Neural progenitor cell (in vitro differentiated cells): ENCODE data around the gene POLH. TPM values are rescaled to one million over a fixed set of nuclear protein-coding genes. Genes with fewer than 3 reads are reported as not detected.

Experiments
- DNase-seq: peaks from one replicate; pipeline ENCODE4 v3.0.0-alpha.2; 2016; ENCODE audit warnings: low spot score
- H2AFZ ChIP-seq: fragments of 200-600 bp; sonication (generic); replicated peaks from 2 replicates; pipeline ENCODE4 v1.6.1; 2016; ENCODE audit warnings: antibody characterized with exemption
- H3F3A ChIP-seq: fragments of 200-600 bp; sonication (generic); 2 replicates; pipeline ENCODE4 v1.6.1; 2016; ENCODE audit warnings: antibody characterized with exemption, low read depth
- H3K27ac ChIP-seq: fragments of 200-600 bp; sonication (generic); 2 replicates; pipeline ENCODE4 v1.5.1; 2016; ENCODE audit warnings: mild to moderate bottlenecking
- H3K27me3 ChIP-seq: fragments of 200-600 bp; sonication (generic); 2 replicates; pipeline ENCODE4 v1.6.1; 2016; ENCODE audit warnings: mild to moderate bottlenecking, moderate library complexity
- H3K36me3 ChIP-seq: fragments of 200-600 bp; sonication (generic); 2 replicates; pipeline ENCODE4 v1.5.1; 2016
- H3K4me1 ChIP-seq: fragments of 200-600 bp; sonication (generic); 2 replicates; pipeline ENCODE4 v1.6.1; 2016; ENCODE audit warnings: mixed run types
- H3K4me2 ChIP-seq: fragments of 200-600 bp; sonication (generic); 2 replicates; pipeline ENCODE4 v1.6.1; 2016
- H3K4me3 ChIP-seq: fragments of 200-600 bp; sonication (generic); 2 replicates; pipeline ENCODE4 v1.5.1; 2016
- H3K79me2 ChIP-seq: fragments of 200-600 bp; sonication (generic); 2 replicates; pipeline ENCODE4 v1.6.1; 2016; ENCODE audit warnings: low read depth
- H3K9ac ChIP-seq: fragments of 200-600 bp; sonication (generic); 2 replicates; pipeline ENCODE4 v1.6.1; 2016
- H3K9me3 ChIP-seq: fragments of 200-600 bp; sonication (generic); 2 replicates; pipeline ENCODE4 v1.5.1; 2016; ENCODE audit warnings: low read depth
- H4K20me1 ChIP-seq: fragments of 200-600 bp; sonication (generic); 2 replicates; pipeline ENCODE4 v1.6.1; 2016; ENCODE audit warnings: low read depth
- H3K27ac Mint-ChIP-seq: 3 replicates; pipeline ENCODE4 v1.8.0; 2021; ENCODE audit warnings: mixed read lengths
- H3K27me3 Mint-ChIP-seq: 2 replicates; pipeline ENCODE4 v1.8.0; 2022; ENCODE audit warnings: low read depth, mild to moderate bottlenecking, inconsistent platforms, moderate library complexity, mixed read lengths; ENCODE audit not compliant: insufficient read depth
- H3K36me3 Mint-ChIP-seq: 3 replicates; pipeline ENCODE4 v1.8.0; 2021; ENCODE audit warnings: mixed read lengths
- H3K4me1 Mint-ChIP-seq: 3 replicates; pipeline ENCODE4 v1.8.0; 2021; ENCODE audit warnings: mixed read lengths
- H3K4me3 Mint-ChIP-seq: 3 replicates; pipeline ENCODE4 v1.8.0; 2021; ENCODE audit warnings: mild to moderate bottlenecking, moderate library complexity, mixed read lengths
- H3K9me3 Mint-ChIP-seq: 3 replicates; pipeline ENCODE4 v1.8.0; 2020; ENCODE audit warnings: mixed read lengths
- CTCF ChIP-seq: fragments of 200-600 bp; sonication (generic); IDR thresholded peaks from 2 replicates; pipeline ENCODE4 v1.5.1; 2017; ENCODE audit warnings: antibody characterized with exemption, mild to moderate bottlenecking
- EZH2 ChIP-seq: fragments of 200-600 bp; sonication (generic); IDR thresholded peaks from 2 replicates; pipeline ENCODE4 v1.6.1; 2017; ENCODE audit warnings: antibody characterized with exemption, mild to moderate bottlenecking, moderate library complexity
- EZH2phosphoT487 ChIP-seq: fragments of 200-600 bp; sonication (generic); IDR thresholded peaks from 2 replicates; pipeline ENCODE4 v1.6.1; 2017; ENCODE audit warnings: antibody characterized with exemption
- total RNA-seq: library from RNA; depleted of rRNA; stranded (reverse); fragments of >200 nt; gene quantifications from 2 replicates; pipeline ENCODE4 v1.2.3, GENCODE V29; 2015; ENCODE audit warnings: low replicate concordance

The POLH gene
- total RNA-seq, 1 donor from 2014 or later: 17.0 TPM

GRCh38 chr6:43593938-43594337 is 18.0 kb downstream of the POLH start:
- Mint-ChIP-seq H3K27ac (no peak overlapping the region), H3K4me1 (no peaks in the 10 kb centered on the region), H3K36me3 (peaks cover 8% of the 10 kb centered on the region), H3K9me3 (no peaks in the 10 kb centered on the region), H3K4me3 (no peak overlapping the region), H3K27me3 (no peaks in the 10 kb centered on the region)
- DNase-seq: no peak
- Histone ChIP-seq H3K9me3 (no peaks in the 10 kb centered on the region), H3K9ac (no peak overlapping the region), H4K20me1 (no peaks in the 10 kb centered on the region), H3F3A (no peaks in the 10 kb centered on the region), H3K27me3 (no peaks in the 10 kb centered on the region), H3K4me2 (no peak overlapping the region), H3K4me1 (no peaks in the 10 kb centered on the region), H3K79me2 (no peaks in the 10 kb centered on the region), H3K27ac (no peak overlapping the region), H3K4me3 (no peak overlapping the region), H3K36me3 (peaks cover 8% of the 10 kb centered on the region), H2AFZ (no peak overlapping the region)
- TF ChIP-seq EZH2phosphoT487 (no peak), EZH2 (no peak), CTCF (no peak)

DNA sequence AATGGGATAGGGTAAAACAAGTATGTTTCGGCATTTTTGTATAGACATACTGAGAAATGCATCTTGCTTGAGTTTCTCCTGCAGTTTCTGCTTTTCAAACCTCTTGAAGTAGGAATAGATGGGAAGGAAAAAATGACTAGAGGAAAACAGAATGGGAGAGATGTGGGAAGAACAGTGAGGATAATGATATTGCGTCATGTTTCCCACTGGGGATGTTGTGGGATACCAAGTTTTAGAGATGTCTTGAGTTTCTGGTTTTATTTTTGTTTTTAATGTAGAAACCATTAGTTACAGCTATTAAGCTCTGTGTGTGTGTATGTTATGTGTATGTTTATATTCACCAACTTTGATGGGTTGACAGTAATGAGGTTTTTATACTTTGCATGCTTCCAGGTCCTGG is 24.6 kb downstream of the POLH start:
- Histone ChIP-seq H3K4me3 (no peak overlapping the region), H4K20me1 (no peaks in the 10 kb centered on the region), H3K27me3 (no peaks in the 10 kb centered on the region), H3K9me3 (no peaks in the 10 kb centered on the region), H2AFZ (no peak overlapping the region), H3K36me3 (peaks cover 3% of the 10 kb centered on the region), H3F3A (no peaks in the 10 kb centered on the region), H3K79me2 (no peaks in the 10 kb centered on the region), H3K27ac (no peak overlapping the region), H3K4me1 (no peaks in the 10 kb centered on the region), H3K9ac (no peak overlapping the region), H3K4me2 (no peak overlapping the region)
- H3K4me3 Mint-ChIP-seq: no peak overlapping the region
- H3K27me3 Mint-ChIP-seq: no peaks in the 10 kb centered on the region
- no peak for DNase-seq
- TF ChIP-seq EZH2phosphoT487 (no peak), CTCF (no peak), EZH2 (no peak)
- H3K4me1 Mint-ChIP-seq: no peaks in the 10 kb centered on the region
- no peaks in the 10 kb centered on the region for H3K9me3 Mint-ChIP-seq
- H3K27ac Mint-ChIP-seq: no peak overlapping the region
- H3K36me3 Mint-ChIP-seq: peaks cover 6% of the 10 kb centered on the region

DNA sequence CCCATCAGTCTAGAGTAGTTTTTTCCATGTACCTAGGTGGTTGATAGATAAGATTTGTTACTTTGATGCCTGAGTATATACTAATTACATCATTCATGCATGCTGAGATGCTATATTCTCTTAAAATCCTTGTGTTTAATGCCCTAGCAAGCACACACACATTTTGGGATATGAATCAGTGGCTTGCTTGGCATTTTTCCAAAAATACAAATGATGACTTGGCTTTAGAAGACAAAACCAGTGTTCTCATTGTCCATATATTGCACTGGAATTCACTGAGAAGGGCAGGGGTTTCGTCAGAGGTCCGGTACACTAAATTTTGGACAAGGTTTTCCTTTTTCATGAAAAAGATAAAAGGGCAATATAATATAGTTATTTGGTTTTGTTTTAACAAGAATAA is 28.2 kb downstream of the POLH start:
- Histone ChIP-seq H3K4me2 (no peak overlapping the region), H3K36me3 (peaks cover 3% of the 10 kb centered on the region), H2AFZ (no peak overlapping the region), H3F3A (no peaks in the 10 kb centered on the region), H3K9ac (no peak overlapping the region), H3K79me2 (no peaks in the 10 kb centered on the region), H4K20me1 (no peaks in the 10 kb centered on the region), H3K4me1 (no peaks in the 10 kb centered on the region), H3K9me3 (no peaks in the 10 kb centered on the region), H3K4me3 (no peak overlapping the region), H3K27me3 (no peaks in the 10 kb centered on the region), H3K27ac (no peak overlapping the region)
- H3K36me3 Mint-ChIP-seq: peaks cover 9% of the 10 kb centered on the region
- H3K27ac Mint-ChIP-seq: no peak overlapping the region
- DNase-seq: no peak
- no peaks in the 10 kb centered on the region for H3K9me3 Mint-ChIP-seq
- H3K4me3 Mint-ChIP-seq: no peak overlapping the region
- TF ChIP-seq EZH2 (no peak), EZH2phosphoT487 (no peak), CTCF (no peak)
- H3K27me3 Mint-ChIP-seq: no peaks in the 10 kb centered on the region
- peaks cover 4% of the 10 kb centered on the region for H3K4me1 Mint-ChIP-seq
